Type B pancreatic cell (in vitro differentiated cells): ENCODE data around the gene WDCP. TPM values are rescaled to one million over a fixed set of nuclear protein-coding genes. Genes with fewer than 3 reads are reported as not detected.
A peak's percentile ranks its signal among the peaks of the same experiment; 100 is the strongest.

Experiments used
- DNase-seq: peaks from one replicate; pipeline ENCODE4 v3.0.0; 2021; ENCODE audit warnings: mixed read lengths; ENCODE audit not compliant: unreplicated experiment; ENCODE audit errors: extremely low spot score
- H3K27ac Mint-ChIP-seq: 2 replicates; pipeline ENCODE4 v1.8.0; 2021; ENCODE audit warnings: mild to moderate bottlenecking, mixed read lengths
- H3K27me3 Mint-ChIP-seq: 2 replicates; pipeline ENCODE4 v1.8.0; 2021; ENCODE audit warnings: mixed read lengths
- H3K36me3 Mint-ChIP-seq: 2 replicates; pipeline ENCODE4 v1.8.0; 2021; ENCODE audit warnings: mixed read lengths
- H3K4me1 Mint-ChIP-seq: one replicate; pipeline ENCODE4 v1.8.0; 2021; ENCODE audit warnings: mixed read lengths; ENCODE audit not compliant: unreplicated experiment
- H3K4me3 Mint-ChIP-seq: 2 replicates; pipeline ENCODE4 v1.8.0; 2021; ENCODE audit warnings: mild to moderate bottlenecking, mixed read lengths
- H3K9me3 Mint-ChIP-seq: 2 replicates; pipeline ENCODE4 v1.8.0; 2021; ENCODE audit warnings: mixed read lengths
- CTCF ChIP-seq: fragments of 200-600 bp; sonication (generic); conservative IDR thresholded peaks from 2 replicates; pipeline ENCODE4 v1.5.0; 2021; ENCODE audit warnings: antibody characterized with exemption, mild to moderate bottlenecking
- total RNA-seq: library from RNA; stranded (reverse); gene quantifications from 2 replicates; pipeline ENCODE4 v1.2.1, GENCODE V29; 2021; ENCODE audit warnings: low replicate concordance

The WDCP gene
- total RNA-seq, 1 donor from 2014 or later, result 24.6 TPM

DNA sequence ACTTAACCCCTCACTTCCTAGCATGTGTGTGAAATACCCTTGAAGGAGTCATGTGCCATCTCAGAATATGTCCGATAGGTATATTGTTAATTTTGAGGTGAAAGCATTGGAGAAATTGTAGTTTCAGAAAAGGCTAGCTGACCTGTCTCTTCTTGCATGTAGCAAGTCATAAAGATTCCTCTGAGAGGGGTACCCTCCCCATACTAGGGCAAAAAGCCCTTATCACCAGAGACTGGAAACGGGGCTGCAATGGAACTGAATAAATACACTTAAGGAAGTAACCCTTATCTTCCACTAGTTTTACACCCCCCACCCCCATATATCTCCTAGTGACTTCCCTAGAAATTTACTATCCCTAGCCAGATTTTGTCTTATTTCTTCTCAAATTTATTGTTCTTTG, 30.7 kb upstream of the WDCP start:
- Mint-ChIP-seq H3K4me1 (peaks cover 31% of the 10 kb centered on the region), H3K9me3 (no peaks in the 10 kb centered on the region), H3K4me3 (peak overlapping the region; percentile 97), H3K27me3 (no peaks in the 10 kb centered on the region), H3K27ac (peak overlapping the region; percentile 95), H3K36me3 (peaks cover 29% of the 10 kb centered on the region)
- TF ChIP-seq CTCF, result no peak
- DNase-seq, result no peak

DNA sequence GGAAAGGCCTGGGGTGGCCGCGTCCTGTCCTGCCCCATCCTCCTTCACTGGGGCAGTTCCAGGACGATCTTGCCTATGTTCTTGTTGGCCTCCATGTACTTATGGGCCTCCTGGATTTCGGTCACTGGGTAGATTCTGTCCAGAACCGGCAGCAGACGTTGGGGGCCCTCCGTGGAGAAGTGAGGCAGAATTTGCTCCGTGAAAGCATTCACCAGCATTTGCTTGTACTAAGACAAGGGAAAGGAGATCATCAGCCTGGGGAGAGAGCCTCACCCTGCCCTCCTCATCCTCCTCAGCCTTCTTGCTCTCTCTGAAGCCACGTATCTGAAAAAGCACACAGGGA, 30.3 kb upstream of the WDCP start:
- Mint-ChIP-seq H3K9me3 (no peaks in the 10 kb centered on the region), H3K27me3 (no peaks in the 10 kb centered on the region), H3K36me3 (peaks cover 31% of the 10 kb centered on the region), H3K4me1 (peaks cover 33% of the 10 kb centered on the region), H3K4me3 (peak overlapping the region; percentile 97), H3K27ac (peak overlapping the region; percentile 95)
- TF ChIP-seq CTCF, result no peak
- DNase-seq, result no peak

GRCh38 chr2:24076849-24077534, 29.8 kb upstream of the WDCP start:
- DNase-seq, result no peak
- no peak for TF ChIP-seq CTCF
- H3K9me3 Mint-ChIP-seq, result no peaks in the 10 kb centered on the region
- peak overlapping the region; percentile 97 for H3K4me3 Mint-ChIP-seq
- H3K4me1 Mint-ChIP-seq, result peaks cover 31% of the 10 kb centered on the region
- H3K27ac Mint-ChIP-seq, result peak overlapping the region; percentile 95
- H3K36me3 Mint-ChIP-seq, result peaks cover 29% of the 10 kb centered on the region
- H3K27me3 Mint-ChIP-seq, result no peaks in the 10 kb centered on the region

- H3K9me3 Mint-ChIP-seq, result no peaks in the 10 kb centered on the region
- H3K27me3 Mint-ChIP-seq, result no peaks in the 10 kb centered on the region
- peak; percentile 98 for DNase-seq
- H3K4me1 Mint-ChIP-seq, result peaks cover 31% of the 10 kb centered on the region
- H3K27ac Mint-ChIP-seq, result peak within 1 kb of the TSS; percentile 95
- H3K36me3 Mint-ChIP-seq, result peaks cover 26% of the 10 kb centered on the region
- no peak for TF ChIP-seq CTCF
- peak within 1 kb of the TSS; percentile 97 for H3K4me3 Mint-ChIP-seq
Measured at GRCh38 chr2:24075915-24076848, 29.0 kb upstream of the WDCP start, which contains the start of gene SF3B6. TSS of gene SF3B6 (minus strand) at chr2:24076326. CDS start at chr2:24076229, 97 bp downstream.

GRCh38 chr2:24075259-24075658, 28.1 kb upstream of the WDCP start:
- peaks cover 31% of the 10 kb centered on the region for H3K4me1 Mint-ChIP-seq
- H3K27me3 Mint-ChIP-seq, result no peaks in the 10 kb centered on the region
- peak overlapping the region; percentile 95 for H3K27ac Mint-ChIP-seq
- peak overlapping the region; percentile 97 for H3K4me3 Mint-ChIP-seq
- no peak for TF ChIP-seq CTCF
- H3K36me3 Mint-ChIP-seq, result peaks cover 24% of the 10 kb centered on the region
- no peaks in the 10 kb centered on the region for H3K9me3 Mint-ChIP-seq
- no peak for DNase-seq
